AG08395 (cell line): ENCODE results near the gene LARP4B.
"Not testable (repeated sequence)": the region's sequence is repeated elsewhere in the genome, so short reads cannot be mapped to it uniquely, and the experiment has no call there.

Experiments
- DNase-seq: peaks from one replicate; pipeline ENCODE4 v3.0.0; 2012; ENCODE audit warnings: mixed read lengths, low spot score

Gene LARP4B

DNA sequence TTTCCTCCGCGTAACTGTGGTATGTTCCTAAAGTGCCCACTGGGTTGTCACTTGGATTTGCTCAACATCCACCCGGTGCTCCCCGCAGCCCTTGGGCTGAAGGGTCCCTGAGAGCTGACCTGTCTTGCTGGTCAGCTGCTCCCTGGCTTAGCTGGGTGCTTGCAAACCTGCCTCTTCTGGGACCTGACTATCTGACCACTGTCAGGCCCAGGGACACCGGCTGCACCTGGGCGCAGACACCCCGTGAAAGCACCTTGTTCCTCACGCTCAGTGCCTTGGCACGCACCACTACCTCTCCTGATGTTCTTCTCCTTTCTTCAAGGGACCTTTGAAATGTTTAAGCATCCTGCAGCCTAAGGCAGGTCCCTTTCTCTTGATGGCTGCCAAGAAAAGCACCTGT is 26.6 kb upstream of the LARP4B start:
- no peak for DNase-seq

DNA sequence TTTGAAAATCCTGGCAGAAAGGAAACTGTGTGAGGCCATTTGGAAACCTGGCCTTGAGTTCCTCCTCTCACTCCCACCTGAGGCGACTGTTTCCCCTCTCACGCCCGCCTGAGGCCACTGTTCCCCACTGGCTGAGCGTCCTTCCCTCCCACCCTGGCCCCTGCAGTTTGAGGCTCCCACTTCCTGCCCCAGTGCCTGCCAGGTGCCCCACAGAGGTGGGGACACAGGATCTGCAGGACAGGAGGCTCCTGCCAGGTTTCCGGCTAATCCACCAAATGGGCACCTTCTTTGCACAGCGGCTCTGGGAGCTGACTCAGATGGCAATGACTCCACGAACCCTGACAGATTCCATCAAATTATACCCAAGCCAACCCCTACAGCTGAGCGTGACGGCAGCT is 24.3 kb upstream of the LARP4B start:
- no peak for DNase-seq

DNA sequence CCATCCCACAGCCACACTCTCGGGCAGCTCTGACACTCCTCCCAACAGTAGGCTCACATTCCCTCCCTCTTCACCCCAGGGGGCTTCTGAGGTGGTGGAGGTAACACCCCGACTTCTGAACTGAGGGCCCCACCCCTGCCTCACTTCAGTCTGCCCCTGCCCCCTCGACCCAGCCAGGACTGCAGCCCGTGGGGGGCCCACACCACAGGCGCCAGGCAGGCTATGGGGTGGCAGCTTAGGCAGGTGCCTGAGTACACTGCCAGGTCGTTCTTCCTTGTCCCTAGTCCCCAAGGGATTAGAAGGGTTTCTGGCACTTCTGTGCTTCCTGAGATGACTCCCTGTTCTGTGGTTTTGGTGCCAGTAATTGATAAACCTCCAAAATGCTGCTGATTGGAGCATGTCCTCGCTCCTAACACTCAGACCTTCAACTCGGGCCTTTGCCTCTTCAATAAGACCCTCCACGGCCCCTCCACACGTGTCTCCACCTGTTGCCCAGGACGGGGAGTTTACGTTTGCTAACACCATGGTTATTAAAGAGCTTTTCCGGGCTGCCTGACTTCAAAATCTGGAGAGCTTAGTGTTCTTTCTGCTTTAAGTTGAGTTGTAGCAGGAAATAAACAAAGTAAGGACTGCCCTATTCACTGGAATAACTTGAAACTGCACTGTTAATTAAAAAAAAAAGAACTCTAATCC is 23.8 kb upstream of the LARP4B start:
- no peak for DNase-seq

DNA sequence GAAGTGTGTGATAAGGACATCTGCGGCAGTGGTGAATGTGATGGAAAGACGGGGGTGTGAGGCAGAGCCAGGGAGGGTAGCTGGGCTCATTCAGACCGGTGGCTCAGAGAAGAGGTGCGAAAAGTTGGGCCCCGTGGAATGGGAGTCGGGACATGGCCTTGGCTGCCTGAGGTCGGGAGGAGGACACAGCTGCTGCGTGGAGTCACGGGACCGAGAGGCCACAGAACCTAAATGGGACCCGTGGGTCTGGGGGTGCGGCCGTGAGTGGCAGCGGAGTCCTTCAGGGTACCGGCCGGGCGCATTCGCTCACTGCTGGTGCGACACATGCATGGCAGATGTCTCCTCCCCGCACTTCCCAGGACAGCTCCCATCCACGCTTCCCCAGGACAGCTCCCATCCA is 22.9 kb upstream of the LARP4B start:
- no peak for DNase-seq

DNA sequence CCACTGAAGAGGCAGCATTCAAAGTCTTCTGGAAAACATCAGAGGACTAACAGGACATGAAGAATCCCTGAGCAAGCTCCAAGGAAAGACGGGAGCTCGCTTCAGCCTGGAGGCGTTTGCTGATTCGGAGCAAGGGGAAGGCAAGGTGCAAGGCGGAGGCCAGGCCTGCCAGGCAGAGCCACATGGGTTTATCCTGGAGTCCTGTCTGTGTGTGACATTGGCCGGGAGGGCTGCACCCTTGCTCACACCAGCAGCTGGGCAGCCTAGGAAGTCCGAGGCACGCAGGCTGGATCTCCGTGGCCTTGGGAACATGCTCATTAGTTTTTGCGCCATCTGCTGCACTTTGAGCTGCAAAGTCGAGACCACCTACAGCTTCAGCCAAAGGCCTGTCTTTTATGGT is 22.3 kb upstream of the LARP4B start:
- no peak for DNase-seq

DNA sequence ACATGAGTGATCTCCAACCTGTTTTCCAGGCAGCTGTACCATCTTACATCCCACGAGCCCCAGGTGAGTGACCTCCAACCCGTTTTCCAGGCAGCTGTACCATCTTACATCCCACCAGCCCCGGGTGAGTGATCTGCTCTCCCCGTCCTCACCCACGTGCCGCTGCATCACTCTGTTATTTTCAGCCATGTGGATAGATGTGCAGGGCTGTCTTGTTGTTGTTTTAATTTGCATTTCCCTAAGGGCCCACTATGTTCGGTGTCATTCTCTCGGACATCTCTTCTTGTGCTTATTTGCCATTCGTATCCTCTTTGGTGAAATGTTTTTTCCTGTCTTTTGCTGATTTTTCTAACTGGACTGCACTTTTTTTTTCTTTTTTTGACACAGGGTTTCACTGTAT is 17.9 kb upstream of the LARP4B start:
- DNase-seq = no peak

DNA sequence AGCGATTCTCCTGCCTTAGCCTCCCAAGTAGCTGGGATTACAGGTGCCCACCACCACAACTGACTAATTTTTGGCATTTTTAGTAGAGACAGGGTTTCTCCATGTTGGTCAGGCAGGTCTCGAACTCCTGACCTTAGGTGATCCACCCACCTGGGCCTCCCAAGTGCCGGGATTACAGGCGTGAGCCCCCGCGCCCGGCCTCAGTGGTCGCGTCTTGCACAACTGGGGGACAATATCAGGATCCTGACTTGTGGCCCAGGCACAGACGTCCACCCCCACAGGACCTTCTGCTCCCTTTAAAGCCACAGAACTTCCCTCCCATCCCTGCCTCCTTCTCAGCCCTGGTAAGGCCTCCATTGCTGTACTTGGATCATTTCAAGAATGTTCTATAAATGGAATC is 16.8 kb upstream of the LARP4B start:
- no peak for DNase-seq

DNA sequence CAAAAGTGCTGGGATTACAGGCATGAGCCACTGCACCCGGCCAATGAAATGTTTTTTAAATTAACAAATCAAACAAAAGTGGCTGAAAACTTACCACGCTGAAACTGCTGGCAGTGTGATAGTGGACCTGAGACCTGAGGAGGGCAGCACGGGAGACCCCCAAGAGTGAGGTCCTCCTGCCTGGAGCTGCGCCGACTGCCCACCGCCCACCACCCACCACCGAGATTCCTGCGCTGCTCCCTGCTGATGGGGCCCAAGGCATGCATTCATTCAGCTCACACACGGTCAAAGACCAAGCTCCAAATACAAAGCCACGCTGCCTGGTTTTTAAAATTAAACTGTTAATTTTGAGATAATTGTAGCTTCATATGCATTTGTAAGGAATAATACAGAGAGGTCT is 16.4 kb upstream of the LARP4B start:
- DNase-seq = no peak

DNA sequence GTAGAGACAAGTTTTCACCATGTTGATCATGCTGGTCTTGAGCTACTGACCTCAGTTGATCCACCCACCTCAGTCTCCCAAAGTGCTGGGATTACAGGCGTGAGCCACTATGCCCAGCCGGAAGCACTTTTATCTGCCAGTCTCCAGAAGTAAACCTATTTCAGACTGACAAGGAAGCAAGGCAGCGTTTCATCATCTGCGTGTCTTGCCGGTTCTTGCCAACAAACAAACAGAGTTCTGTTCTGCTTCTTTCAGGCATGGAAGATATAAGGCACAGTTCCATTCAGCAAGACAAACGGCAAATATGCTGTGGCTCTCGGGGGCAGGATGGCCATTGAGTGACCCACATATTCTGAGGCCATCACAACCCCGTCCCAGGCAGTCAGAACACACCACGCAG is 15.5 kb upstream of the LARP4B start:
- no peak for DNase-seq

DNA sequence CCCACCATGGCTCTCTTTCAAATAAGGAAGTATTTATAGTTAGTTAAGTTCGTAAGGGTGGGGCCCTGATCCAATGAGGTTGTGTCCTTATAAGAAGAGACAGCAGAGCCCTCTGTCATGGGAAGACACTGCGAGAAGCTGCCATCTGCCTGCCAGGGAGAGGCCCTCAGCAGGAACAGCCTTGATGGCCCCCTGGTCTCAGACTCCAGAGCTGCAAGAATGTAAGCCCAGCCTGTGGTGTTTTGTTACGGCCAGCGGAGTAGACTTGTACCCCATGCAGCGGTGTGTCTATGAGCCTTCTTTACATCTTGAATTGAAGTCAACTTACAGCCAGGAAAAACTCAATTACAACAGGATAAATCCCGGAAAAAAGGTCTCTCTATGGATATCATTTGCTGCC is 14.3 kb upstream of the LARP4B start:
- DNase-seq = no peak

DNA sequence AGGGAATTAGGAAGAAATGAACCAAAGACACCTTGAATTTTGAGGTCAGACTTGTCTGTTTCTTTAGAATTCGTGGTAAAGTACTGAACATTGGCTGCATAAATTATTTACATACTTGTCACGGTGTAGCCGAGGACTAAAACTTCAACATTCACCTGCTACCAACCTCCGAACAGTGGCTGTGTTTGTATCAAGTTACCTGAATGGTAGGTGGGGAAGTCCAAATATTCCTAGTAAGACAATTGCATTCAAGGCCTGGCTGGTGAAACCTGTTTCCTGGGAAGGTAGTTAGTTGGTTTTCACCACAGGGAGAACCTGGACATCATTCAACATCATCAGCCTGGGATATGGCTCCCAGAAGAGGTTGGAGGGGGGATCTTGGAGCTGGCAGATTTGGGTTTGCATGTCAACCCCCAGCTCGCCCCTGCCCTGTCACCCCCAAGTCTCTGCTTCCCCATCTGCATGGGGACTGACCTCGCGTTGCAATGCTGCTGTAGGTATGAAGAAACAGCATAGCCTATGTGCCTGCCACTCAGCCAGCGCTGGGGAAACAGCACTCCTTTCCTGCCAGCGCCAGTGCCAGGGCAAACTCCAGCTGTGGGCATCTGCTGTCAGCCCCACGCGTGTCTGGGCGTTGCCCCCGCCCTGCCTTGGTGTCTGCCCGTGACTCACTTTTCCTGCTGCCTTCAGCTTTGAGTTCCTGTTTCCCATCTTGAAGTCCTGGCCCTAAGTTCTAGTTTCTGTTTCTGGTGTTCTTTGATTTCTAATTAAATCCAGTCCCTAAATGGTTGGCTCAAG is 12.7 kb upstream of the LARP4B start:
- DNase-seq = peak; percentile 88

DNA sequence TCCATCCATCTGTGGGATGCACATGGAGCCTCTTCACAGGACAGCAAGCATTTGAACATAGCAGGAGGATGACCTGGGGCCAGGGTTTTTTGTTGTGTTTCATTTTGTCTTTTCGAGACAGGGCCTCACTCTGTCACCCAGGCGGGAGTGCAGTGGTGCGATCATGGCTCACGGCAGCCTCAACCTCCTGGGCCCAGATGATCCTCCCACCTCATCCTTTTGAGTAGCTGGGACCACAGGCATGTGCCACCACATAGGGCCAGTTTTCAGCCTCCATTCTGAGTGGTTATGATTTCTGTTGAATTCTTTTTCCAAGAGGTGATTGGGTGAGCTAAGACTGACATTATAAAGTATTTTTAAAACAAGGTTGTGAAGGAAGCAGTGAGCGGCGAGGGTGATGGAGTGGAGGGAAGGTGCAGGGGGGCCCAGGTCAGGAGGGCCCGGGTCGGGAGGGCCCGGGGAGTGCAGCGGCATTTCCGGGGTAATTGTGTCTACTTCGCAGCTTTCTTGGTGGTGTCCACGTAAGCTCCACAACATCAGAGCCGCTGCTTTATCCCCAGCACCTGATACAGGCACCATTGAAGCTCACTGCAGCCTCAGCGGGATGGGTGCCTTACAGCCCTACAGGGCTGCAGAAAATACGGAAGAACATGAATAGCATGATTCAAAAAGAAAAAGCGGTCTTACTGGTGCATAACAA is 12.0 kb upstream of the LARP4B start:
- no peak for DNase-seq

DNA sequence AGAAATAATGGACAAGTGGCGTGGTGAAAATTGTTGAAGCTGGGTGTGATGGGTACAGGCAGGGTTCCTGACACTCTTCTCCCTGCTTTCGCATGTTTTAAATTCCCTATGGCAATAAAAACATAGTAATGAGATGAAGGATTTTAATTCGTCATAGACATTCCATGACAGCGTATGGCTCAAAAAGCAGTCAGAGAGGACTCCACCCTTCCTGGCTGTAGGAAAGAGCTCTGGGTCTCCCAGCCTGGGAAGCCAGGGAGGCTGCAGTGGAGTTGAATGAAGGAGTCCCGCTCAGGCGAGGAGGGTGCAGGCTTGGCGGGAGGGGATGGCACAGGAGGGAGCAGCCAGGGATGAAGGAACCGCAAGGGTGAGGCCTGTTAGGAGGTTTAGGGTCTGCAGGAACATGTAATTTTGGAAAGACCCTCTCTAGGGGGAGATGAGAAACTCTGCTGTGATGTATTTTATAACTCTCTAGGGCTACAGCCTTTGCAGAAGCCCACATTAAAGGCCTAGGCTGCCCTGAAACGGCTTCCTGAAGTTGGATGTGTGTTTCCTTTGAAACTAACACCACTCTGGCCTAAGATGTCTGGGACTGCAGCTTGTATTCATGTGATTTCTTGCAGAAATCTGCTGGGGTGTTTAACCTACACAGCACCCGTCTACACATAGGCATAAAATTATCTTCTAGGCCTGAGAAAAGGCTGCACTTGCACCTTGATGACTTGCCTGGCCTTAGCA is 7.6 kb upstream of the LARP4B start:
- DNase-seq = no peak

DNA sequence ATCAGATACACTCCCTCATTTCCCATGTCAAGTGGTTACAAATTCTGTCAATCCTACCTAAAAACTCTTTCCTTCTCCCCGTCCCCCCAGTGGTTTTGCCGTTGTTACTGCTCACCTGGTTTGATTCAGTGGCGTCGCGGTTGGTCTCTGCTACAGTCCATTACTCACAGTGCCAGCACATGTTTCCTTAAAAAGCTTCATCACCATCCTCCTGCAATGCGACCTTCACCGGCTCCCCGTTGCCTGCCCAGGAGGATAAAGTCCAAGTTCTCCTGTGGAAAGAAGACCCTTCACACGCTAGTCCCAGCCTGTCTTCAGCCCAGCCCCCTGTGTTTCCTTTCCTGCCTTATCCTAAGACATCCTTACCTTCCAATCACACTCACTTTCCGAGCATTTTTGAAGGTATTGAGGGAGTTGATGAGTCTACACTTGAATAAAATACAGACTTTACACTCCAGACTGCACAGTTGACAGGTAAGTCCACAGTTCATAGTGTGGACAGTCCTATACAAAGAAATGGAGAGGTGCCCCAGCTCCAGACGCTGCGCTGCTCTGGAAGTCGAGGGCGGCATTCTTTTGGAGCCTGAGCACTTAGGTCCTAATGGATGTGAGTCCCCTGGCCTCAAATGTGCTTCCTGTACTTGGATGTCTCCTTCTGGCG is 3.4 kb upstream of the LARP4B start:
- DNase-seq = no peak

DNA sequence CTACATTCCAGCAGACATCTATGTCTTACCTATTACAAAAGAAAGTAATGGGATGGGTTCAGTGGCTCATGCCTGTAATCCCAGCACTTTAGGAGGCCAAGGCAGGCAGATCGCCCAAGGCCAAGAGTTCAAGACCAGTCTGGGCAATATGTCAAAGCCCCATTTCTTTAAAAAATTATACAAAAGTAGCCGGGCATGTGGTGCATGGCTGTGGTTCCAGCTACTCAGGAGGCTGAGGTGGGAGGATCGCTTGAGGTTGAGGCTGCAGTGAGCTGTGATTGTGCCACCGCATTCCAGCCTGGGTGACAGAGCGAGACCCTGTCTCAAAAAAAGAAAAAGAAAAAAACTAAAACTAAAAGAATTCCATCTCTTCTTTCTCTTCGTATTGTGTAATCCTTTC is 2.7 kb upstream of the LARP4B start:
- DNase-seq = not testable (repeated sequence)

DNA sequence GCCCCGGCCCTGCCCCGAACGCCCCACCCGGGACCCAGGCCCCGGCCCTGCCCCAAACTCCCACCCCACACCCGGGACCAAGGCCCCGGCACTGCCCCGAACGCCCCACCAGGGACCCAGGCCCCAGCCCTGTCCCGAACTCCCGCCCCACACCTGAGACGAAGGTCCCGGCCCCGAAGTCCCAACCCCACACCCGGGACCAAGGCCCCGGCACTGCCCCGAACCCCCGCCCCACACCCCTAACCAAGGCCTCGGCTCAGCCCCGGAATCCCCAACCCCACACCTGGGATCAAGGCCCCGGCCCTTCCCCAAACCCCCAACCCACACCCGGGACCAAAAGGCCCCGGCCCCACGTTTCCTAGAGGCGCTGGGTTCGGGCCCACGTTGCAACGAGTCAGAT is 1.1 kb upstream of the LARP4B start:
- no peak for DNase-seq

DNA sequence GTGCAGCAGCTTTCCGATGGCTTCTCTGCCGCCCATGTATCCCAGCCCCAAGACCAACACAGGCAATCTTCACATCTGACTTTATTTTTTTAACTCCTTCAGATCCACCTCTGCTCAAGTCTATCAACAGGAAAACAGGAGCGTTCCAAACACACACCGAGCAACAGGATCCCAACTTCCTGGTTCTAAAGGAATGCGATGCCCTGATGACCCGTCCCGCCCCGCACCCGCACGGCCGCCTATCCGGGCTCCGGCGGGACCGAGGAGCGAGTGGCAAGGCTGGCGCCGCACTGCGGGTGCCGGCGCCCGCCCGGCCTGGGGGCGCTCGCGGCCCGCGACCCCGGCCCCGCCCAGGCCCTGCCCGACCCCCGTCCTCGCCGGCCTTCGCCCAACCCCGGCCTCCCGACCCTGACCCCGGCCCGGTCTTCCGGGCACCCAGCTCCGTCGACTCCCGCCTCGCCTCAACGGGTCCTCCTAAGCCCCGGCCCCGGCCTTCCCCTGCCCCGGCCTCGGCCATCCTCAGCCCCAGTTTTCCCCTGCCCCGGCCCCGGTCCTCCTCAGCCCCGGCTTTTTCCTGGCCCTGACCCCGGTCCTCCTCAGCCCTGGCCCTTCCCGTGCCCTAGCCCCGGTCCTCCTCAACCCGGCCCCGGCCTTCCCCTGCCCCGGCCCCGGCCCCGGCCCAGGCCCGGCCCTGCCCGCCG is 730 bp downstream of the LARP4B start:
- DNase-seq = peak; percentile 59

DNA sequence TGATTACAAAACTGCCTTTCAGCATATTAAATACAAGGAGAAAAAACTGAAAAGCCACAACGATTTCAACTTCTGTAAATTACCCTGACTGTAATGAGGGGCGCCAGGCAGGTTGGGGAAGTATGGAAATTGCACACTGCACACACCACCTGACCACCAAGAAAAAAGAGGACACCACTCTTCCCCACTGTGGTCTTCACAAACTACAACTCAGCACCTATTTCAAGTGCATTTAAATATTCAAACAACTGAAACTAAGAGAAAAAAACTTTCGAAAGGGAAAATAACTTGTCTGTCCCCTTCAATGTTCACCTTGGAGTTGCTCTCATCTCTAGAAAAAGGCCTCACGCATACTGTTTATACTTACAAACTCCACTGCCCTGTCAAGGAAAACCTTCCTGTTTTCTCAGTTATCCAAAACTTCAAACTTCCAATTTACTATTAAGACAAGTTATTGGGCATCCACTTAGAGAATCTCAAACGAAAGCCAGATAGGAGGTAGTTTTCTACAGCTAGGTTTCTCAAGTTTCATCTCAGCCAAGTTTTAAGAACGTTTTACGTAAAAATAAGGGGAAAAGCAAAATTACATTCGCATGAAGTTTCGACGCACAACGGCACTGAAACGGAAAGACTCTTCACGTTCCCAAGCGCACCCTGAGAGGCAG is 1.4 kb downstream of the LARP4B start:
- no peak for DNase-seq

DNA sequence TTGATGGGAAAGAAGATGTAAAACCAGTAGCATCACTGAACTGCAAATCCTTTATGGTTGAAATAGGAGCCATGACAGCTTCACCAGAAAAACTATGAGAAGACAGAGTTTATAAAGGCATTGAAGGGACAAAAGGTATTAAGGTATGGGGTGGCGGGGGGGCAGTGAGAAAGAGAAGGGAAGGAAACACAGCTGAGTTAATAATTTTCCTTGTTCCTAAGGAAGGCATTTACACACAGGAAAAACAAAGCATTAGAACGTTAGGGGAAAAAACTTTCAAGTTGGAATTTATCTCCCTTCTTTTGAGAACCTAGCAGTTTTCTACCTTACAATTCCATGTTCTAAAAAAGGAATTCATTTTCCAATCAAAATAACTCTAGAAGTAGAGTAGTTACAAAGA is 4.4 kb downstream of the LARP4B start:
- DNase-seq = no peak

DNA sequence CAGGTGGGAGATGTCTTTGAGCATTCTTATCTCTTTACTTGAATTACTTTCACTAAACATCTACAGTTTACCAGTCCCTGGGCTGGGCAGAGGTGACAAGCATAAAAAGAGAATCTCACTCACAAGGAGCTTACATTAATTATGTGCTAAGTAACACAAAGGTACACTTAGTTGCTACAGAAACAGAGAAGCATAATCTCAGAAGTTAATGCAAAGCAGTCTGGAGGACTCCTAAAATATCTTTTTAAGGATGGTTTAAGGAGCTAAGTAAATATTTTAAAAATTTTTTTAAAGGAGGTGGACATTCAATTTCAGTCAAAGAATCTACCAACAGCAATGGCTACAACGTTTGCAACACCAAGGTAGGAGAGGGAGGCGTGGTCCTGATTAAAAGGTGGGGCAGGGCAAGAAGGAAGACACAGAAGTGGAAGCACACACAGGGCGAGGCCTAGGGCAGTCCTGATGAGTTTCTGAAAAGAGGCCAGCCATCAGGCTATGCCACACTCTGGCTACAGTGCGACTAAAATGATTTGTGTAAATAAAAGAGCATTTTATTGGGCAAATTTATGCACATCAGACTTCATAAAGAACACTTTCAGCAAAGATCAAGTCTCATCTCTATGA is 5.3 kb downstream of the LARP4B start:
- DNase-seq = no peak

DNA sequence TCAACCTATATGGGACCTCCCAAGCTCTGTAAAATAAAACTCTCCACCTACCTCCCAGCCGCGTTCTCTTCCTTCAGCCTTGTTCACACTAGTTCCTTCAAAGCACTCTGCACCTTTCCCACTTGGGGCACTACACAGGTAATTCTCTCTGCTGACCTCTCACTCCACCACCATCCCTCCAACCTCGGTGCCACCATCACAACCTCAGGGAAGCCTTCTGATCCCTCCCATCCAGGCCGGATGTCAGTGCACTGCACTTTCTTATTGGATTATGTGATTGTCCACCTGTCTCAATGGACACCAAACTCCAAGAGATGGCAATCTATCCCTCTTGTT is 7.0 kb downstream of the LARP4B start:
- no peak for DNase-seq
